ENCODE data around the gene RUNX3. TPM values are rescaled to one million over a fixed set of nuclear protein-coding genes. Genes with fewer than 3 reads are reported as not detected.

The RUNX3 gene
- total RNA-seq, 1 experiment from 2014 or later, result 3.7 TPM

GRCh38 chr1:24934310-24935195 is 4.5 kb upstream of the RUNX3 start:
- no peak for TF ChIP-seq EZH2 (IDR thresholded peaks at IDR 0.05; ENCODE audit: low read length, unreplicated experiment)
- no peak for TF ChIP-seq EZH2phosphoT487 (IDR thresholded peaks at IDR 0.05; ENCODE audit: borderline replicate concordance, low read length)
- TF ChIP-seq CTCF (conservative IDR thresholded peaks at IDR 0.05; ENCODE audit: low read depth, low read length), result no peak
- H3K4me3 ChIP-seq (ENCODE audit: low read length), result no peak overlapping the region
- intact Hi-C loops (cut with micrococcal nuclease), result no loop called here
- H3K36me3 ChIP-seq (ENCODE audit: low read depth, low read length), result no peaks in the 10 kb centered on the region
- H3K4me2 ChIP-seq (ENCODE audit: low read length), result no peak overlapping the region
- ChIA-PET CTCF (interaction anchor here (0.7 to 1.0 kb wide), 2 partner anchors 53 to 90 kb away, joined by 3 read pairs; no protein-coding TSS in a partner anchor), POLR2A (ENCODE audit: unreplicated experiment) (no interaction called here)
- BruUV-seq (replicated peaks), result no TSS peak
- no peaks in the 10 kb centered on the region for H3K4me1 ChIP-seq (ENCODE audit: insufficient read depth, low read length)
- H3F3A ChIP-seq (ENCODE audit: low read length, unreplicated experiment), result no peaks in the 10 kb centered on the region
- DNase-seq (no peak), ATAC-seq (no peak)
- H2AFZ ChIP-seq (ENCODE audit: low read length), result no peak overlapping the region
- H4K20me1 ChIP-seq (ENCODE audit: low read length), result no peaks in the 10 kb centered on the region
- H3K79me2 ChIP-seq (ENCODE audit: low read length), result no peaks in the 10 kb centered on the region
- no peaks in the 10 kb centered on the region for H3K9me2 ChIP-seq (replicated peaks; ENCODE audit: low read length)
- no peak overlapping the region for H3K27ac ChIP-seq (ENCODE audit: low read length)
- no peaks in the 10 kb centered on the region for H3K9me3 ChIP-seq (ENCODE audit: low read length)
- H3K9ac ChIP-seq (ENCODE audit: low read length), result no peak overlapping the region
- H3K27me3 ChIP-seq (ENCODE audit: low read length), result peaks cover 23% of the 10 kb centered on the region

GRCh38 chr1:24933468-24933867 is 3.4 kb upstream of the RUNX3 start:
- POLR2A ChIA-PET (ENCODE audit: unreplicated experiment), result no interaction called here
- H2AFZ ChIP-seq (ENCODE audit: low read length), result no peak overlapping the region
- no peaks in the 10 kb centered on the region for H3K4me1 ChIP-seq (ENCODE audit: insufficient read depth, low read length)
- H3K36me3 ChIP-seq (ENCODE audit: low read depth, low read length), result no peaks in the 10 kb centered on the region
- BruUV-seq (replicated peaks), result no TSS peak
- no peak overlapping the region for H3K9ac ChIP-seq (ENCODE audit: low read length)
- H3K9me2 ChIP-seq (replicated peaks; ENCODE audit: low read length), result no peaks in the 10 kb centered on the region
- no peak overlapping the region for H3K27ac ChIP-seq (ENCODE audit: low read length)
- H3K27me3 ChIP-seq (ENCODE audit: low read length), result peaks cover 33% of the 10 kb centered on the region
- no peak for DNase-seq
- no peaks in the 10 kb centered on the region for H4K20me1 ChIP-seq (ENCODE audit: low read length)
- TF ChIP-seq CTCF (conservative IDR thresholded peaks at IDR 0.05; ENCODE audit: low read depth, low read length) (no peak), EZH2 (IDR thresholded peaks at IDR 0.05; ENCODE audit: low read length, unreplicated experiment) (no peak), EZH2phosphoT487 (IDR thresholded peaks at IDR 0.05; ENCODE audit: borderline replicate concordance, low read length) (no peak)
- H3K4me3 ChIP-seq (ENCODE audit: low read length), result no peak overlapping the region
- ATAC-seq, result no peak
- H3K9me3 ChIP-seq (ENCODE audit: low read length), result no peaks in the 10 kb centered on the region
- no peak overlapping the region for H3K4me2 ChIP-seq (ENCODE audit: low read length)
- intact Hi-C loops (cut with micrococcal nuclease), result no loop called here
- CTCF ChIA-PET, result interaction anchor here (0.6 kb wide), 2 partner anchors 18 to 102 kb away, joined by 4 to 7 read pairs; no protein-coding TSS in a partner anchor
- no peaks in the 10 kb centered on the region for H3K79me2 ChIP-seq (ENCODE audit: low read length)
- no peaks in the 10 kb centered on the region for H3F3A ChIP-seq (ENCODE audit: low read length, unreplicated experiment)
